ENCODE results near the gene GPR161.

DNA sequence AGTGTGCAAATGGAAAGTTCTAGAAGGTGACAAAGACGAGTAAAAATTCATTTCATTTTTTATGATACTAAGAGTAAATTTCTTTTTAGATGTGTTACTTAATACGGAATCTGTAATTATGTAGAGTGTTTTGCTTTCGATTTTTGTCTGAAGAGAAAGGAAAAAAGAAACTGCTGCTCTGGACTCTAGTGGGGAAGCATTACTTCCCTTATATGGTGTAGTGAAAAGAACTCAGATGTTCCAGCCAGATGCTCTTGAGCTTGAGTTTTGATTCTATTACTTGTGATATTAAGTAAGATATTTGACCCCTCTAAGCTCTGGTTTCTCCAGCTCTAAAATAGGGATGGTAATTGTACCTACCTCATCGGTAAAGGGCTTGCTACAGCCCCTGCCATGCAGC is 12.2 kb upstream of the GPR161 start:
- TF ChIP-seq, protein P1, sequence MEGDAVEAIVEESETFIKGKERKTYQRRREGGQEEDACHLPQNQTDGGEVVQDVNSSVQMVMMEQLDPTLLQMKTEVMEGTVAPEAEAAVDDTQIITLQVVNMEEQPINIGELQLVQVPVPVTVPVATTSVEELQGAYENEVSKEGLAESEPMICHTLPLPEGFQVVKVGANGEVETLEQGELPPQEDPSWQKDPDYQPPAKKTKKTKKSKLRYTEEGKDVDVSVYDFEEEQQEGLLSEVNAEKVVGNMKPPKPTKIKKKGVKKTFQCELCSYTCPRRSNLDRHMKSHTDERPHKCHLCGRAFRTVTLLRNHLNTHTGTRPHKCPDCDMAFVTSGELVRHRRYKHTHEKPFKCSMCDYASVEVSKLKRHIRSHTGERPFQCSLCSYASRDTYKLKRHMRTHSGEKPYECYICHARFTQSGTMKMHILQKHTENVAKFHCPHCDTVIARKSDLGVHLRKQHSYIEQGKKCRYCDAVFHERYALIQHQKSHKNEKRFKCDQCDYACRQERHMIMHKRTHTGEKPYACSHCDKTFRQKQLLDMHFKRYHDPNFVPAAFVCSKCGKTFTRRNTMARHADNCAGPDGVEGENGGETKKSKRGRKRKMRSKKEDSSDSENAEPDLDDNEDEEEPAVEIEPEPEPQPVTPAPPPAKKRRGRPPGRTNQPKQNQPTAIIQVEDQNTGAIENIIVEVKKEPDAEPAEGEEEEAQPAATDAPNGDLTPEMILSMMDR (IDR thresholded peaks at IDR 0.05) = no peak
- TF ChIP-seq POLR2A (IDR thresholded peaks at IDR 0.05) = no peak
- TF ChIP-seq EP300 (IDR thresholded peaks at IDR 0.05) = no peak

Data from tibial nerve (tissue), 4 donors.